Endothelial cell of umbilical vein (primary cell): Measurements from ENCODE around the gene HEXIM1. TPM values are rescaled to one million over a fixed set of nuclear protein-coding genes. Genes with fewer than 3 reads are reported as not detected.

Experiments
- BruUV-seq: library from RNA; stranded (reverse); fragments of 400-500 nt; replicated peaks from 2 replicates; lab custom pipeline; 2021; lab: Mats Ljungman, UMichigan
- CTCF ChIA-PET: fragments of 300-600, 350-600 bp; sonication (Branson Sonifier 250); formaldehyde crosslinking; loops from one replicate; lab custom pipeline; 2021; ENCODE audit warnings: antibody characterized with exemption, inconsistent platforms; lab: Charles Lee
- POLR2A ChIA-PET: fragments of 300-600, 350-600 bp; sonication (Branson Sonifier 250); formaldehyde crosslinking; loops from one replicate; lab custom pipeline; 2021; ENCODE audit warnings: antibody characterized with exemption, inconsistent platforms; lab: Charles Lee
- DNase-seq: peaks from one replicate; pipeline ENCODE4 v3.0.0-alpha.2; 2011; ENCODE audit warnings: low read depth, low spot score
- FAIRE-seq: peaks from 2 replicates; lab custom pipeline; 2011; peaks lifted over from hg19 to GRCh38; lab: Jason Lieb, UNC
- H2AFZ ChIP-seq: 2 replicates; pipeline ENCODE4 v1.6.0; 2012; ENCODE audit warnings: low read depth, low read length, control low read depth, inconsistent platforms
- H3K27ac ChIP-seq: 2 replicates; pipeline ENCODE4 v1.5.1; 2011; ENCODE audit warnings: low read depth, mild to moderate bottlenecking, control low read depth, low read length, moderate library complexity; ENCODE audit not compliant: insufficient read depth
- H3K27me3 ChIP-seq, 2 experiments: 2 replicates each; pipeline versions ENCODE4 v1.6.0 to v1.6.1; 2011; ENCODE audit warnings: low read length in 2 of 2, mixed read lengths in 1 of 2; ENCODE audit not compliant: control insufficient read depth in 2 of 2, insufficient read depth in 2 of 2
- H3K36me3 ChIP-seq, 2 experiments: 2 replicates in 1 of 2; 3 replicates in 1 of 2; pipeline ENCODE4 v1.5.1; 2011; ENCODE audit warnings: low read length in 2 of 2, mild to moderate bottlenecking in 1 of 2, moderate library complexity in 1 of 2; ENCODE audit not compliant: control insufficient read depth in 2 of 2, insufficient read depth in 2 of 2; ENCODE audit errors: extremely low read depth in 1 of 2
- H3K4me1 ChIP-seq: 3 replicates; pipeline ENCODE4 v1.5.1; 2011; ENCODE audit warnings: mild to moderate bottlenecking, low read length; ENCODE audit not compliant: control insufficient read depth, insufficient read depth; ENCODE audit errors: extremely low read depth
- H3K4me2 ChIP-seq: 2 replicates; pipeline ENCODE4 v1.6.1; 2011; ENCODE audit warnings: low read length, control low read depth, mixed read lengths; ENCODE audit not compliant: insufficient read depth
- H3K4me3 ChIP-seq, 3 experiments: fragments of 200-600 bp in 1 of 3; sonication (generic), shearing (Covaris generic) in 1 of 3; replicated peaks in 1 of 3; 2 replicates each; pipeline ENCODE4 v1.5.1; 2011 to 2016; ENCODE audit warnings: control low read depth in 3 of 3, low read length in 3 of 3, mild to moderate bottlenecking in 2 of 3, inconsistent platforms in 1 of 3, low read depth in 1 of 3, moderate library complexity in 1 of 3; ENCODE audit not compliant: insufficient read depth in 1 of 3
- H3K79me2 ChIP-seq: 2 replicates; pipeline ENCODE4 v1.6.0; 2012; ENCODE audit warnings: low read length, inconsistent platforms; ENCODE audit not compliant: control insufficient read depth, insufficient read depth
- H3K9ac ChIP-seq: replicated peaks from 2 replicates; pipeline ENCODE3; 2011; ENCODE audit warnings: low read length, control low read depth; ENCODE audit not compliant: insufficient read depth; ENCODE audit errors: extremely low read depth
- H3K9me1 ChIP-seq: replicated peaks from 3 replicates; pipeline ENCODE4 v1.6.0; 2011; ENCODE audit warnings: mild to moderate bottlenecking, low read length; ENCODE audit not compliant: control insufficient read depth, insufficient read depth; ENCODE audit errors: extremely low read depth
- H3K9me3 ChIP-seq: replicated peaks from 2 replicates; pipeline ENCODE4 v1.5.1; 2012; ENCODE audit warnings: low read length, inconsistent platforms; ENCODE audit not compliant: control insufficient read depth, insufficient read depth
- H4K20me1 ChIP-seq: replicated peaks from 2 replicates; pipeline ENCODE3; 2011; ENCODE audit warnings: mild to moderate bottlenecking, low read length; ENCODE audit not compliant: control insufficient read depth, insufficient read depth; ENCODE audit errors: extremely low read depth
- CTCF ChIP-seq, 2 donors: IDR thresholded peaks; 1 replicate in 1 of 2; 2 replicates in 1 of 2; pipeline ENCODE4 v1.5.1; 2011; ENCODE audit warnings: low read length in 2 of 2, mild to moderate bottlenecking in 2 of 2, moderate library complexity in 2 of 2, control low read depth in 1 of 2, inconsistent platforms in 1 of 2, low read depth in 1 of 2; ENCODE audit not compliant: insufficient read depth in 1 of 2; ENCODE audit errors: extremely low read depth in 1 of 2
- EZH2 ChIP-seq: IDR thresholded peaks from 2 replicates; pipeline ENCODE4 v1.6.1; 2012; ENCODE audit warnings: borderline replicate concordance, low read depth, mild to moderate bottlenecking, moderate library complexity, low read length, inconsistent platforms; ENCODE audit not compliant: severe bottlenecking
- FOS ChIP-seq: IDR thresholded peaks from 2 replicates; pipeline ENCODE4 v1.6.1; 2011; ENCODE audit warnings: mild to moderate bottlenecking, low read length, moderate library complexity, borderline replicate concordance; ENCODE audit not compliant: insufficient read depth
- GATA2 ChIP-seq: IDR thresholded peaks from 2 replicates; pipeline ENCODE4 v1.7.0; 2011; ENCODE audit warnings: low read depth, mild to moderate bottlenecking, moderate library complexity, mixed read lengths, low read length; ENCODE audit not compliant: insufficient read length, insufficient read depth
- JUN ChIP-seq: IDR thresholded peaks from 2 replicates; pipeline ENCODE4 v1.6.1; 2011; ENCODE audit warnings: borderline replicate concordance, low read depth; ENCODE audit not compliant: insufficient read length, insufficient read depth
- MAX ChIP-seq: IDR thresholded peaks from 2 replicates; pipeline ENCODE4 v1.6.1; 2011; ENCODE audit not compliant: insufficient read depth, insufficient read length
- MYC ChIP-seq: IDR thresholded peaks from one replicate; pipeline ENCODE4 v1.6.1; 2011; ENCODE audit warnings: mild to moderate bottlenecking, low read depth, low read length
- POLR2A ChIP-seq: IDR thresholded peaks from 2 replicates; pipeline ENCODE4 v1.6.1; 2012; ENCODE audit warnings: low read depth, mild to moderate bottlenecking, control low read depth, low read length
- POLR2AphosphoS5 ChIP-seq: IDR thresholded peaks from 2 replicates; pipeline ENCODE4 v1.6.1; 2012; ENCODE audit warnings: low read depth, mild to moderate bottlenecking, control low read depth, low read length, moderate library complexity; ENCODE audit not compliant: insufficient read depth
- dilution Hi-C: fragments of 300-500 bp; cut with MboI; formaldehyde crosslinking; loops from one replicate; pipeline ENCODE4 v1.15.0; 2019; ENCODE audit warnings: low sequenced_read_pairs; ENCODE audit not compliant: extremely low pct_ligation_motif_present
- intact Hi-C: fragments of 100-400 bp; cut with micrococcal nuclease; formaldehyde crosslinking; loops from one replicate; pipeline ENCODE4 v1.10.0; 2022
- polyA plus RNA-seq, 4 experiments: library from polyadenylated mRNA; depleted of rRNA in 3 of 4; stranded (reverse) in 3 of 4; unstranded in 1 of 4; fragments of >200 nt; gene quantifications; 2 replicates each; pipeline versions ENCODE4 v1.2.1 to v1.2.3, GENCODE V29; 2011 to 2012; ENCODE audit warnings: missing spikeins in 1 of 4
- total RNA-seq: library from RNA; stranded (reverse); gene quantifications from 2 replicates; pipeline ENCODE4 v1.2.3, GENCODE V29; 2021

HEXIM1 gene
- total and polyA plus RNA-seq, 2 donors (not counting 3 experiments of a cell fraction or from before 2014, with no cell fraction given) = 7.0 to 20.0 TPM

- H3K79me2 ChIP-seq = no peaks in the 10 kb centered on the region
- H3K4me2 ChIP-seq = no peak overlapping the region
- no peaks in the 10 kb centered on the region for H3K27me3 ChIP-seq
- no peak overlapping the region for H3K9ac ChIP-seq
- no peak overlapping the region for H3K27ac ChIP-seq
- CTCF ChIA-PET = interaction anchor here (1.3 to 10.5 kb wide), 3 partner anchors 45 to 62 kb away, joined by 5 to 476 read pairs (median 33); partner anchors contain the start of genes ACBD4, HEXIM1 and PLCD3
- DNase-seq (no peak), FAIRE-seq (no peak)
- no peaks in the 10 kb centered on the region for H4K20me1 ChIP-seq
- intact Hi-C loops (no loop called here), dilution Hi-C loops (no loop called here)
- no peaks in the 10 kb centered on the region for H3K9me3 ChIP-seq
- peaks cover 2% of the 10 kb centered on the region for H3K4me1 ChIP-seq
- POLR2A ChIA-PET = no interaction called here
- no TSS peak for BruUV-seq
- no peaks in the 10 kb centered on the region for H3K36me3 ChIP-seq
- H3K4me3 ChIP-seq = no peak overlapping the region
- no peaks in the 10 kb centered on the region for H3K9me1 ChIP-seq
- H2AFZ ChIP-seq = no peak overlapping the region
- TF ChIP-seq JUN = no peak
- TF ChIP-seq CTCF (IDR thresholded peaks at IDR 0.05; ENCODE audit: extremely low read depth in 1 of 2, insufficient read depth in 1 of 2, low read depth in 1 of 2, low read length in 2 of 2) = no peak
- no peak for TF ChIP-seq POLR2AphosphoS5
Measured at GRCh38 chr17:45195424-45195823, 47.1 kb downstream of the HEXIM1 start.

GRCh38 chr17:45197108-45197507 is 48.8 kb downstream of the HEXIM1 start:
- H3K27ac ChIP-seq = no peak overlapping the region
- peak overlapping the region; percentile 82 for H2AFZ ChIP-seq
- no TSS peak for BruUV-seq
- peaks cover 2% of the 10 kb centered on the region for H3K4me1 ChIP-seq
- FAIRE-seq (no peak), DNase-seq (no peak)
- H3K36me3 ChIP-seq = no peaks in the 10 kb centered on the region
- H3K4me2 ChIP-seq = no peak overlapping the region
- H3K9me3 ChIP-seq = no peaks in the 10 kb centered on the region
- TF ChIP-seq EZH2 = no peak
- no peak for TF ChIP-seq CTCF (IDR thresholded peaks at IDR 0.05; ENCODE audit: extremely low read depth in 1 of 2, insufficient read depth in 1 of 2, low read depth in 1 of 2, low read length in 2 of 2)
- TF ChIP-seq POLR2AphosphoS5 = no peak
- no peak for TF ChIP-seq POLR2A
- no peak for TF ChIP-seq MYC
- TF ChIP-seq FOS = no peak
- TF ChIP-seq GATA2 = no peak
- no peak for TF ChIP-seq JUN
- TF ChIP-seq MAX = no peak
- H4K20me1 ChIP-seq = no peaks in the 10 kb centered on the region
- H3K79me2 ChIP-seq = no peaks in the 10 kb centered on the region
- no peak overlapping the region for H3K9ac ChIP-seq
- POLR2A ChIA-PET = interaction anchor here (1.3 to 3.1 kb wide), 3 partner anchors 36 to 62 kb away, joined by 6 to 67 read pairs (median 8); partner anchors contain the start of genes ACBD4, HEXIM1 and HEXIM2
- no peak overlapping the region for H3K4me3 ChIP-seq
- intact Hi-C loops = loop anchor here (1.0 kb wide), 1 partner anchor 62 kb away; the partner anchor contains the start of gene ACBD4
- H3K27me3 ChIP-seq = no peaks in the 10 kb centered on the region
- no peaks in the 10 kb centered on the region for H3K9me1 ChIP-seq
- CTCF ChIA-PET = interaction anchor here (0.6 to 10.5 kb wide), 28 partner anchors 8 to 420 kb away, joined by 3 to 476 read pairs (median 6); partner anchors contain the start of genes ACBD4, HEXIM1, HEXIM2 and PLCD3
- dilution Hi-C loops = no loop called here
